HG02840 (cell line): ENCODE data around the gene CNOT10.
"Not testable (repeated sequence)": the region's sequence is repeated elsewhere in the genome, so short reads cannot be mapped to it uniquely, and the experiment has no call there.

Experiments
- ATAC-seq: cut with Tn5 transposase; IDR thresholded peaks from one replicate; pipeline ENCODE4 v1.9.1; 2021; ENCODE audit warnings: mild to moderate bottlenecking, moderate library complexity, moderate number of reproducible peaks; ENCODE audit not compliant: unreplicated experiment, low FRiP score

The CNOT10 gene

DNA sequence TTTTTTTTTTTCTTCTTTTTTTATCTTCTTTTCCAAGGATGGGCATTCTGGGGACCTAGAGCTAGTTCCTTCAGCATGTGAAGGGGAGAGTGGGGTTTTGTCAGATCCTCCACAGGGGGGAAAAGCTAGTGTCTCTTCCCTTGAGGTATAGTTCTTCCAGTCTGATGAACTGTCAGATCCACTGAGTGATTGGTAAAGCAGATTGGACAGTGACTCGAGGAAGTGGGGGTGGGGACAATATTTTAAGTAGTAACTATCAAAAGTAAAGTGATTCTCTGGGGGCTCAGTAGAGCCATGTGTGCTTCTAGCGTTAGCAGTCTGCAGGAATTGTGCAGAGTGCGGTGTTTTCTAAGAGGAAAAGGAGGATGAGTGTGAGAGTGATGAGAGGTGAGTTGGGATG, 70.8 kb downstream of the CNOT10 start:
- ATAC-seq: no peak

DNA sequence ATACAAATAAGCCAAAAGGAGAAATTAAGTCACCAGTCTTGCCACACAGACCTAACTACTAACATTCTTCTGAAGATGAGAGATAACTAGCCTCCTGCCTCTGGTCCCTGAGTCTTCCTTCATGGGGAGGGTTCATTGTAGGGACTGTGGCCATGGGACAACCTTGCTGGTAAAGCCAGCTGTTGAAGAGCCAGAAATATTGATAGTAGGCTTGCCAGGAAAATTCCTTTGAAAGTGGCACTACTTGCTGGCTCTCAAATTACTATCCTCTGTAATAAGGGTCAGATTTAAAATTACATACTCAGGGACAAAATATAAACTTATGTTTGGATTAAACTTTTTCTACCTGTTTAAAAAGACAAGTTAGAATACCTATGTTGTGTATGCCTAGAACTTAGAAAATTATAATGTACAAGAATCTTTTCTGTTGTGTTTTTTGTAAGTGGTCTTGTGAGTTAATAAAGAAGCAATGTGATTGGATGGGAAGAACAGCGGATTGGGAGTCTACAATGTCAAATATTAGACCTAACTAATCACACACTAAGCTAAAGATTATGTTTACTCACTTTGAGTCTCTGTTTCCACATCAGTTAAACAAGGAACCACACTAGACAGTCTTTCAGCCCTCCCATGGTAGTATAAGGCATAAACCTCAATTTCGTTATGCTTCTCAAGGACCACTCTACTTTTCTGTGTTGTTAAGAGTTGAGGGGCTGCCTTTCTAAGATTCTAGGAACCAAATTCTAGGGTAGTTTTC, 72.8 kb downstream of the CNOT10 start:
- ATAC-seq: no peak

DNA sequence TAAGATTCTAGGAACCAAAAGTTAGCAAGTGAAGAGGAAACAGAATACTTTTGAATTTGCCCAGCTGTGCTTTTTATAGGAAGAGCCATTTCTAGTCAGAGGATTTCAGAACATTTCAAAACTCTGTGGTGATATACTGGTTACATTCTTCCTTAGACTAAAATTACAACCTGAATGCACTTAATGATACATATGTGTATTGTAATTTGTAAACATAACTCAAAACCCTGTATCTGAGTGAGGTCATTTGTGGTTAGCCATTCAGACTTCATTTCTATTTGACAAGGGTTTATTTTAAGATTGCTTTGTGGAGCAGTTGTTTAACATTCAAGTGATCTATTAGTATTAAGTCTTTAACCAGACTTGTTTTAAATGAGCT, 73.4 kb downstream of the CNOT10 start:
- ATAC-seq: no peak

DNA sequence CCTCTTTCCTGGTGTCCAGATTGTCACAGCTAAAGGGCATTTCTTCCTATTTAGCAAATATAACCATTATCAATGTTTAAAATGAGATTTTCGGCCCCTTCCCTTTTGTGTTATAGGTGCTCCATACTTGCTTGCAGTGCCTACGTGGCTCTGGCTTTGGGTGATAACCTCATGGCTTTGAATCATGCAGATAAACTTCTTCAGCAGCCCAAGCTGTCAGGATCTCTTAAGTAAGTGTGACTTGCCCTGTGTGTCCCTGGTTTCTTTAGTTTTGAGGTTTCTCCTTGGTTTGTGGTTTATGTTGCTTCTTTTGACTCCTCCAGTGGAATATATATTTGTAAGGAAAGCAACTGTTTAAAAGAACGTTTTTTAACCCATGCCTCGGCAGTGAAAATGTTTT, 74.4 kb downstream of the CNOT10 start:
- ATAC-seq: no peak

DNA sequence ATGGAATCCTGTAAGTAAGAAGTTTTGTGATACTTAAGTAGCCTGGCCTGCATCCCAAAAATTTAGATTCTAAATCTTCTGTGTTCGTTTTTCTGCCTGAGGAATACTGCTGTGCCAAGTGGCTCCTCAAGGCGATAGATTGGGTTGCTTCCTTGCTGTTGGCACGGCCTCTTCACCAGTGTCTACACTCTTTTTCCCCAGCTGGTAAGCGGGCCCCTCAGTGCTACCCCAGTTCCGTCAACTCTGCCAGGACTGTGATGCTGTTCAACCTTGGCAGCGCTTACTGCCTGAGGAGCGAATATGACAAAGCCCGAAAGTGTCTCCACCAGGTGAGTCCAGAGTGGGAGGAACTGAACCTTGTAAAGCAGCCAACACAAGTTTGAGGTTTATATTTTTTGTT, 79.5 kb downstream of the CNOT10 start:
- no peak for ATAC-seq

DNA sequence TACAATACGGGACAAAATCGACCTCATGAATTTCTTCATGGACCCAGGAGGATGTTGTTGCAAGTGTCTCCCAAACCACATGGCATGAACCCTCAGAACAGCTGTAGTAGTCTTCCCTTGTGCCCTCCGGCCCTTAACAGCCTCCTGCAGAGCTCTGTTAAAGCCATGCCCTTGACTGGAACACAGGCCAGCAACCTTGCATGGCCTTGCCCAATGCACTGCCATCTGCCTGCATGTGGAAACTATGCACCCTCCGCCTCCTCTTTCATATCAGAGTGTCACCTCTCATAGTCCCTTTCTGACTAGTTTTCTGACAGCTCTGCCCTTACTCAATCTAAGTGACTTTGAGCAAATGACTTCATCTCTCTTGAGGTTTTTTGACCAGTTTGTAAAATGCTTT, 93.4 kb downstream of the CNOT10 start:
- ATAC-seq: no peak

DNA sequence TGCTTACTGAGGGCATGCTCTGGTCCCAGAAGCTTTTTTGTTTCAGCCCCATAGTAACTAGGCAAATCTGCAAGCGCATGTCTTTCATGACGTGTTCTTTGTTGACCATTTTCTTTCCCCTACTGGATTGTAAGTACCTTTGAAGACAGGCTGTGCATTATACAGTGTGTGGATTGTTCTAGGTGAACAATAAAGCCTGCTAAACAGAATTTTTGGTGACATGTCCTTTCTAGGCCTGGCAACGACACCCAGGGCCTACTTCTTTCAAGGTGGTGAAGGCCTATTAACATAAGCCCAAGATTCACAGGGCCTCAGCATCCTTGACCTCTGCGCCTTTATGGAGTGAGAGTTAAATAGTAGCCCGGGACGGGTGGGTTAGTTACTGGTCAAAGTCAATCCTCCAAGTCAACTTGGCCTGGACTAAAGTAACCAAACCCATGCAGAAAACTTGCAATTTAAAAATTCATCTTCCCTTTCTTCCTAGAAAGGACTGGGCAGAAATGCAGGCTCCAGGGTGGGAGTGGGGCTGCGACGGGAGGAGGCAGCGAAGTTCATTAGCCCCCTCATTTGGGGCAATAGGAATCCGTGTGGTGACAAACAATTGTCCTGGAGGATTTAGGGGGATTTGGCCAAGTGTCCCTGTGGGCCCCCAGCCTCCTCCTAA, 95.2 kb downstream of the CNOT10 start:
- no peak for ATAC-seq

DNA sequence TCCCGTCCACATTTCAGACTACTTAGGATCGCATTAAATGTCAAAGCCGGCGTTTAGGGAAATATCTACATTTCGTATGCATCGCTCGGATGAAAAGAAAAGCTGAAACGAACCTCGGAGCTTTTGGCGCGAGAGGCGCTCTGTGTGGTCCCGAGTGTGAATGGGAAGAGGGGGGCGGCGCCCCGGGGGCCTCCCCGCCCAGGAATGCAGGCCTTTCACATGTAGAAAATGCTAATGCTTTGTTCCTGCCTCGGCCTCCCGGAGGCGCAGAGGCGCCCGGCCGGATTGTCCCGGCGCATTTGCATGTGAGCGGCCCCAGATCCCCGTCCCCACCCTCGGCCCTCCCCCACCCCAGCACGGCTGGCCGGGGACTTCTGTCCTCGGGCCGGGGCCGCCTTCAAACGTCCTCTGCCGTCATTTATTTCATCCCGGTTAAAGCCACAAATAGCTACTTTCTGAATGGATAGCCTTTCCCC, 95.8 kb downstream of the CNOT10 start:
- peak; percentile 33 for ATAC-seq

DNA sequence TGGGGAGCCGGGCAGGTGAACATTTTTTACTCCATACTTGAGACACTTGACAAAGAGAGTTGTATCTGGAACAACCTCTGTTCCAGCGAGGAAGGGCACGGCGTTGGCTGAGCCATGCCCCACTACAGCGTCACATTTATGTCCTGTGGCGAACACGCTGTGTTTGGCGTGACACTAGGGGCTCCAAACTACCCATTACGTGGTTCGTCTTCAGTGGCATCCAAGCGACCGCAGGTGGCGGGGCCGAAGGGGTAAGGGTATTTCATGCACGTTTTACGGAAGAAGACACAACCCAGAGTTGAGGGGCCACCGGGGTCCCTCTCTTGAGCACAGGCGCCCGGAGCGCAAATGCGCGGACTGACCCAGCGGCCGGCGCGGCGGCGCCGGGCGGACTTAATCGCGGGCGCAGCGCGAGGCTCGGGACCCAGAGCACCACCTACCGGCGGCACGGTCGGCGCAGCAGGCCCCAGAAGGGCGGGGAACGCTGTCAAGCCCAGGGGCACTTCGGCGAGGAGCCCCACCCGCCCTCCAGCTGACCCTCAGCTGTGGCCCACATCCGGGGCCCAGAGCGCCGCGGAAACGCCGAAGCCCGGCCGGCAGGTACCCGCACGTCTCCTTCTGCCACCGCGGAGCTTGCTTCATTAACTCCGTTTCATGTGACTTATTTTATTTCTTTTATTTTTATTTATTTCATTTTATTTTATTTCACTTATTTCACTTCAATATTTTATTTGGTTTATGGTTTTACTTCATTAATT, 96.4 kb downstream of the CNOT10 start:
- ATAC-seq: peak; percentile 91

DNA sequence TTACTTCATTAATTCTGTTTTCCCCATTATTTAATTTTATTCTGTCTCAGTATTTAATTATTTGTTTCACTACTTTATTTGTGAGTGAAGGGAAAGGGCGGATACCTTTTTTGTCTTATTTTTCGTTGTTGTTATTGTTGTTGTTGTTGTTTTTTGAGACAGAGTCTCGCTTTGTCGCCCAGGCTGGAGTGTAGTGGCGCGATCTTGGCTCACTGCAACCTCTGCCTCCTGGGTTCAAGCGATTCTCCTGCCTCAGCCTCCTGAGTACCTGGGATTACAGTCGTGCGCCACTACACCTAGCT, 96.9 kb downstream of the CNOT10 start:
- ATAC-seq: not testable (repeated sequence)

DNA sequence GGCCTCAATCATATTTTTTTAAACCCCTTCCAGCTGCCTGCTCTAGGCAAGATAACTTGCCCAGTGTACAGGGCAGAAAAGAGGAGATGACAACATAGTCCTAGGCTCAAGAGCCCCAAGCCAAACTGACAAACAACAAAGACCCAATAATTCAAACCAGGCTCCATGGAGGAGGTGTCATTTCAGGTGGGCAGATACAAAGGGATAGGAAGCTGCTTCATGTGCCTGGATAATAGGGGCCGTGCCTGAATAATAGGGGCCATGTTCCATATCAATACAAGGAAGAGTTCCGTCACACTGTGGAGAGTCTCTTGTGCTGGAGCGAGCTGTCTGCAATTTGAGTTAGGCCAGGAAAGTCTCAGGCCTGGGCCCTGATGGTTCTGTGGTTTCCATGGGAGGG, 97.4 kb downstream of the CNOT10 start:
- no peak for ATAC-seq

DNA sequence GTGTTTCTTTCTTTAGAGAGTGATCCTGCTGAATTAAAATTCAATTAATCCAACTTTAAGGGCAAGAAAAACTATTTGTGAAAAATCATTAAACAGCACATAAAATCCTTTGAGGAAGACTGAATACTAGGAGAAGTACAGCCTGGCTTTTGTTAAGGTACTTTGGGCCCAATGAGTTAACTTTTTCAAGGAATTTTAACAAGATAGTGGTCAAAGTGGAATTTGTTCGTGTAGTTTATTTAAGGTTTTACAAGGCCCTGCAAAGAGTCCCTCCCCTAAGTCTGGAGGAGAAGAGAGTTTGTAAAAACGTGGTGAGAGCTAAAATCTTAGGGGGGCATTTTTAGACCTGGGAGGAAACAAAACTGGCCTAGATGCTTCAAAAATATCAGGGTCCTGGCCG, 106.8 kb downstream of the CNOT10 start:
- ATAC-seq: no peak

DNA sequence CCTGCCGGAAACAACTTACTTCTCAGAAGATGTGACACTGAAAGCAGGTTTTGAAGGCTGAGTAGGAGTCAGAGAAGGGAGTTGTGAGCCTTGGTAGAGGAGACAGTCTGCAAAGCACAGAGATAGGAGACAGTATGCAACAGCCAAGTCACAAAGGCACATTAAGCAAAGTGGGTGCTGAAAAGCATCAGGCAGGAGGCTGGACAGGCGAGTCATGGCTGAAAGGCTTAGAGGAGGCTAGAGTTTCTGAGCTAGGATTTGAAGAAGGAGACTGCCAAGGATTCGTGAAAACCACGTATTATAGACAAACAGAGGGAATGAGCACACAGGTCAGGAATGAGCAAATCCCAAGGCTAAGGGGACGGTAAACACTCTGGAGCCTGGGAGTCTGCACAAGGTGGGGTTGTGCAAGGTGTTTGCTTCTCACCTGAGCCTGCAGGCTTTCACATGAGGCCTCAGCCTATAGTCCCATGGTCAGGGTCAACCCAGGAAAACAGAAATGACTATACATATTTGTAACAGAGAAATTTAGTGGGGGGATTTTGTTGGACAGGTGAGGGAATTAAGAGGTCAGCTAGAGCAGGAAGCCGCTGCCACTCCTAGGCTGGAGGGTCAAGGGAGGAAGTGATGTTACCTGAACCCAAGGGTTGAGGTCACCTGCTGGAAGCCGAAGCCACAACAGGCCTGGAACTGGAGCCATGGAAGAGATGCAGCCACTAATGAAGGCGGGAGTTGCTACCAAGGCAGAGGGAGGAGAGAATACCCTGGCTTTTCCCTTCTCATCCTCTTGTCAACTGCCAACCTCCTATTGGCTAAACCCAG, 109.7 kb downstream of the CNOT10 start:
- no peak for ATAC-seq

DNA sequence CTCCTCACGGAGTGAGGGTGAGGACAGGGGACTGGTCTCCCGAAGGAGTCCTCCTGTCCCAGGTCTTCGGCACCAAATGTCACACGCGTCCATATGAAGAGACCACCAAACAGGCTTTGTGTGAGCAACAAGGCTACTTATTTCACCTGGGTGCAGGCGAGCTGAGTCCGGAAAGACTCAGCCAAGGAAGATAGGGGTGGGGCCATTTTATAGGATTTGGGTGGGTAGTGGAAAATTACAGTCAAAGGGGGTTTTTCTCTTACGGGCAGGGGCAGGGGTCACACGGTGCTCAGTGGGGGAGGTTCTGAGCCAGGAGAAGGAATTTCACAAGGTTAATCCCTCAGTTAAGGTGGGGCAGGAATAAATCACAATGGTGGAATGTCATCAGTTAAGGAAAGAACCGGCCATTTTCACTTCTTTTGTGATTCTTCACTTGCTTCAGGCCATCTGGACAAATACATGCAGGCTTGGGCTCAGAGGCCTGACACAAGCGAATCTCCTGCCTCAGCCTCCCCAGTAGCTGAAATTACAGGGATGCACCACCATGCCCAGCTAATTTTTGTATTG, 111.5 kb downstream of the CNOT10 start:
- not testable (repeated sequence) for ATAC-seq

DNA sequence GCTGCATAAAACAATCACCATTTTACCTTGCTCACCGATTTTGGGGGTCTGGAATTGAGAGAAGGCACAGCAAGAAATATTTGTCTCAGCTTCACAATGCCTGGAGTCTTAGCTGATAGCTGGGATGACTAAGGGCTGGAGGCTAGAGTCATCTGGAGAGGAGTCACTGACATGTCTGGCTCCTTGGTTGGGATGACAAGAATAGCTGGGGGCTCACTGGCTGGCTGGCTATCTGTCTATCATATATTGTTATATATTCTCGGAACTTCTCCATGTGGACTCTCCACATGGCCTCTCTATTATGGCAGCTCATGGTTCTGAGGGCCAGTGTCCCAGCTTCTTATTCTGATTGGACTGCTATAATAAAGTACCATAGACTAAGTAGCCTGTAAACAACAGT, 112.8 kb downstream of the CNOT10 start:
- no peak for ATAC-seq

DNA sequence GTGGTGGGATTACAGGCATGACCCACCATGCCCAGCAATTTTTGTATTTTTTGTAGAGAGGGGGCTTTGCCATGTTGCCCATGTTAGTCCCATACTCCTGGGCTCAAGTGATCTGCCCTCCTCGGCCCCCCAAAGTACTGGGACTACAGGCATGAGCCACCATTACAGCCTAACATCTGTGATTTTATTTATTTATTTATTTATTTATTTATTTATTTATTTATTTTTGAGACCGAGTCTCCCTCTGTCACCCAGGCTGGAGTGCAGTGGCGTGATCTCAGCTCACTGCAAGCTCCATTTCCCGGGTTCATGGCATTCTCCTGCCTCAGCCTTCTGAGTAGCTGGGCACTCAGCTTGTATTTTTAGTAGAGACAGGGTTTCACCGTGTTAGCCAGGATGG, 116.5 kb downstream of the CNOT10 start:
- ATAC-seq: not testable (repeated sequence)

DNA sequence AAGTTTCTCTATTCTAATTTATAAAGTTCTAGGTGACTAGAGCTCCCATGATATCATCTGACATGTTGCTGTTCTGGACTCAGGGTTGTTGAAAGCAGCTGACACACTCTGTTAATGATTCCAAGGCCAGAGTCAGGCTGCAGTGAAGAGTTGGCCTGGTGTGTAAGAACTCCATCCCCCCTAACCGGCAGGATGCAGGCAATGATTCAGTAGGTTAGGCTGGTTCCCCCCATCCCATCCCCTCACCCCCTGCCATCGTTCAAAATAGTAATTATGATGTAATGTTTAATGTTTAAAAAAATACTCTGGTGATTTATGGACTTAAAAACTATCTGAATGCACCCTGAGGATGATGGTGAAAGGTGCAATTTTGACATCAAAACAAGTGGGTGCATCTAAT, 128.2 kb downstream of the CNOT10 start:
- ATAC-seq: no peak

DNA sequence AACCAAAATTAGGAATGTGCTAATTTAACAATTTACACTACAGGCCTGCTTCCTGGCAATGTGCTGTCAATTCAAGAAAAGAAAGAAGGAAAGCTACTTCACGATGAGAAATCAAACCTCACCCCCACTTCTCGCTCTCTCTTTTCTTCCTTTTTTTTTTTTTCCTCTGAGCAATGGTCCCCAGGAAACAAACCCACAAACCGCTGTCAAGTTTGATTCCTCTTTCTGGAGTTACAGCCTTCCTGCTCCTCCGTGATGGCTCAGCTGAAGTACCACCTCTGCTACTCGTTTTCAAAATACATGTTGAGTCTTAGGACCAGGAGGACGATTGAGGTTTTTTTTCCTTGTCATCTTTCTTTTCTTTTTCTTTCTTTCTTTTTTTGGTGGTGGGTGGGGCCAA, 129.4 kb downstream of the CNOT10 start:
- ATAC-seq: no peak

DNA sequence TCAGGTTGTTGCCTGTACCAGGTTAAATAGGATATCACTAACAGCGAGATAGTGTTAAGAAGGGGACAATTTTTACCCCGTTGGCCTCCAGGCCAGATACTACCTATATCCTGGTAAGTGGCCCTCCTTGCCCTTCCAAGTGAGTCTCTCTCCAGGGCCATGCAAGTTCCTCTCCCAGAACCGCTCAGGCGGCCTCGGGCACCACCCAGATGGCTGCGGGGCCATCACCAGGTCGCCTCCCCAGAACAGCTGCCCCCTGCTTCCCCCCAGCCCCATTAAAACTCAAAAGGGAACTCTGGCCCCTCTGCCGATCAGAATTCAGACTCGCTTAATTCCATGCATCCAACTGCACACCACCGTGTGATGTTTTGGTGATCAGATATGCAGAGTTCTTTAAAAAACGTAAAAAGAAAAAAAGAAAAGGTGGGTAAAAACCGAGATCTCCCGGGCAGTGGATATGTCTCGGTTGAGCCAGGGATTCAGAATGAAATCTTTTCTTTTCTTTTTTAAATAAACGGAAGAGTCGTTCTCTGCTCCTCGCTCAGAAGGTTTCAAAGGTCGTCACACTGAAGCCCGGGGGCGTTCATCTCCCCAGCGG, 131.0 kb downstream of the CNOT10 start:
- ATAC-seq: no peak
